Activated T-cell treated with anti-CD3 and anti-CD28 coated beads, Interleukin-2, amount 50 U/mL, for 1 hour (primary cell): ENCODE data around the gene HUNK.

ENCODE experiments used
- DNase-seq: peaks from one replicate; pipeline ENCODE4 v3.0.0-alpha.2; 2020

Gene HUNK

DNA sequence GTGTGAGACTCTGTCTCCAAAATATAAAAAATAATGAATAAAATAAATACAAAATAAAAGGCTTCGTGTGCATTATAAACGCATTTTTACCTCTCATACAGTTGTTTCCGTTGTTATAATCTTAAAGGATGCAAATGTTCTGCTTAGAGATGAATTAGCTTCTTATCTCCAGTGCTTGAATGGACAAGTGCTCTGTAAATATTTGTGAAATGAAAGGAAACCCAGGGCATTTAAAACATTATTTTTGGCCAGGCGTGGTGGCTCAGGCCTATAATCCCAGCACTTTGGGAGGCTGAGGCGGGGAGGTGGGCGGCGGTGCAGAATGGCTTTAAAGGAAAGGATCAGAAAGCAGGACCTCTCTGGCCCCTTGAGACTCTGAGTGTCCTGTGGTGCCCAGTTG is 94.5 kb downstream of the HUNK start:
- DNase-seq, result no peak

DNA sequence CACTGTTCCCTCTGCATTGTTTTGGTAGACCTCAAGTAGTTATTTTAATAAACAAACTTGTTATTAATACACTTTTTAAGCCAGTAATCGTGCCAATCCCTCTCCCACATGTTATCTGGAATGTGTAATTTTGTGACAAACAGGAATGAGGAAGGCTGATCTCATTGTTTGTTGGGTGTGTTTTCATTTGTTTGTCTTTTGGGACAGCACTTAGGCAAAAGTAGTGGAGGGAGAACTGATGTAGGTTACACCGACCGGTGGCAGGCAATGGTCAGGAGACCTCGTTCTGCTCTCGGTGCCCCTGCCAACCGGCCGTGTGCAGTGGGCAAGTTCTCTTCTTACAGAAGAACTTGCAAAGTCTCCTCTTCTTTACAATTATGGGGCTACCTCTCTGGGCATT is 99.8 kb downstream of the HUNK start:
- no peak for DNase-seq

DNA sequence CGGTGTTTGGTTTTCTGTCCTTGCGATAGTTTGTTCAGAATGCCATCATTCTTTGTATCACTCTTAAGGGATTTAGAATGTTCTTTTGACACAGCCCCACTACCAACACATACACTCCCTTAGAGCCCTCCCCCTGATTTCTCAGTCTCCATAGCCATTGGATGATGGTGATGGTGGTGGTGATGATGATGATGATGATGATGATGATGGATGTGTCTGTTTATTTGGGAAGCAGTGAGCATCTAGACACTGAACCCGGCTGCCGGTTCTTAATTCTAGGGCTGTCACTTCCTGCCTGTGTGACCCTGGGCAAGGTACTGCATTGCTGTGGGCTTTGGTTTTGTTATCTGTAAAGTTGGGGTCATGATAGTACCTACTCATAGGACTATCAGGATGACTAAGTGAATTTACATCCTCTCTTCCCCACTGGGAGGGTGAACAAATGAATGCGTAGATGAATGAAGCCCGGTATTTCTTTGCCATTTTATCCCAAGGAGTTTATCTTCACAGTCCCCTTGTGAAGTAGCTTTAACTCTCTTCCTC is 100.7 kb downstream of the HUNK start:
- no peak for DNase-seq

DNA sequence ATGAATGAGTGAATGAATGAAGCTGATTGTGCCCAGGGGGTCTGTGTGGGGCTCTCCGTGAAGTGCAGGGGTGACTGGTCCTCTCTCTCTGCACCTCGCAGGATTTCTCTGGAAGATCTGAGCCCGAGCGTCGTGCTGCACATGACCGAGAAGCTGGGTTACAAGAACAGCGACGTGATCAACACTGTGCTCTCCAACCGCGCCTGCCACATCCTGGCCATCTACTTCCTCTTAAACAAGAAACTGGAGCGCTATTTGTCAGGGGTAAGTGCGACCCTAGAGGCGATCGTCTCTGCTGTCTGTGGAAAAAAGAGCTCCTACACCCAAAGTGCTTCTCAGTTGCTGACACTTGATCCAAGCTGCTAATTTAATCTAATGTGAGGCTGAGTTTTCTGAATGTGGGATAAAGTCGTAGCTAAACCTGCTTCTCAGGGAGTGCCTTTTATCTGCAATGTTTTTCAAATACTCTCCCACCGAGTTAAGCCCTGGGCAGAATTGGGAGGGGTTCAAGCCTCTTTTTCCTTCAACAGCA is 101.7 kb downstream of the HUNK start:
- DNase-seq, result no peak

DNA sequence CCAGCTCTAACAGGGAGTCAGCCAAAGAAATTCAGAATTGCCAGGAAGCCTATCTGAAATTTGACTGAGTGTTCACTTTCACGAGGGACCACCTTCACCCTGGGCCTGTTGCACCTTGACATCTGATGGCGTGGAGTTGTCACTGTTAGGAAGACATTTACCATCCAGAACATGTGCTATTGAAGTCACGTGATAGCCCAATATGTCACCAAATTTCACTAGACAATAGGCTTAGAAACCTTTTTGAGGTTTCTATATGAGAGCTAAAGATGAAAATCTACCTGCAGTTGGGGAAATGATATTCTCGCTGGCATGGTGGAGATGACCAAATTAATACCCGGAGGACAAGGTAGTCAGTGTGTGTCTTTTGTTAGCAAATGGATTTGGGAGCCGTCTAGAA is 102.7 kb downstream of the HUNK start:
- no peak for DNase-seq

DNA sequence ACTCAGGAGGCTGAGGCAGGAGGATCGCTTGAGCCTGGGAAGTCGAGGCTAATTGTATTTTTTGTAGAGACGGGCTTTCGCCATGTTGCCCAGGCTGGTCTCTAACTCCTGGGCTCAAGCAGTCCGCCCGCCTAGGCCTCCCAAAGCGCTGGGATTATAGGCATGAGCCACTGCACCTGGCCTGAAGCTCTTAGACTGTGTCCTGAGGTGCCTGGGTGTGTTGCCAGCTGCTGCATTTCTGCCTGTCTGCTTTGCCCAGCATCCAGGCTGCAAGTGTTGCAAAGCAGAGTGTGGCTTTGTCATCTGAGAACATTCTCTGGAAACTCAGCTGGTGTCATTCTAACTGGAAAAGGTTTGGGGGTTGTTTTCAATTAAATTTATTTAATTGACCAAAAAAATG is 105.0 kb downstream of the HUNK start:
- no peak for DNase-seq

DNA sequence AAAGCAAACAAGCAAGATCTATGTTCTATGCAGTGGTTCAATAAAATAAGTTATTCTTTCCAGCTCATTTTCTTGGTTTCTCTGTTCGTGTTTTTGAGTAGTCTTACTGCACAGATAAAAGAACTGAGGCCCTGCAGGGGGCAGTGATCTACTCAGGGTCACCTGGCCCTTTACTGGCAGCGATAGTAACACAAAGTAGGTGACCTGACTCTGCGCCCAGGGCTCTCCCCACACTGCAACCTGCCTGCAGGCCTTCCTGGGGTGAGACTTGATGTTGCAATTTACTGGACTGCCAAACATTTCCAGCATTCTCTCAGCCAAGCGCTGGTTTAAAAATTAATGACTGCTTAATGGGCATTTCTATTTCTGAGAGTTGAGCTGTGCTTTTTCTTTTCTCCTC is 110.3 kb downstream of the HUNK start:
- DNase-seq, result no peak

DNA sequence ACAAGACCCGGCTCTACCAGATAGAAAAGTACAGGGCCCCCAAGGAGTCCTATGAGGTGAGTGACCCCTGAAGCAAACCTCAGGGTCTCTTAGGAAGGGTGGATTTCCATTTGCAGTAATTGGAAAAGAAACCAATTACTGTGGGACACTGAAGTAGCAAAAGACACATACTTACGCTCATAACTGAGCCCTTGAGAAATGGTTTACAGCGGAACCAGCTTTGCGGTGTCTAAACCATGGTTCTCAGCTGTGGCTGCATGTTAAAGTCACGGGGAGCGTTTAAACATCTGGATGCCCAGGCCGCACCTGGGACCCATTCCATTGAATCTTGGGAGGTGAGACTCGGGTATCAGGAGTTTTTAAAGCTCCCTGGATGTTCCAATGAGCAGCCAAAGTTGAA is 110.7 kb downstream of the HUNK start:
- DNase-seq, result no peak

DNA sequence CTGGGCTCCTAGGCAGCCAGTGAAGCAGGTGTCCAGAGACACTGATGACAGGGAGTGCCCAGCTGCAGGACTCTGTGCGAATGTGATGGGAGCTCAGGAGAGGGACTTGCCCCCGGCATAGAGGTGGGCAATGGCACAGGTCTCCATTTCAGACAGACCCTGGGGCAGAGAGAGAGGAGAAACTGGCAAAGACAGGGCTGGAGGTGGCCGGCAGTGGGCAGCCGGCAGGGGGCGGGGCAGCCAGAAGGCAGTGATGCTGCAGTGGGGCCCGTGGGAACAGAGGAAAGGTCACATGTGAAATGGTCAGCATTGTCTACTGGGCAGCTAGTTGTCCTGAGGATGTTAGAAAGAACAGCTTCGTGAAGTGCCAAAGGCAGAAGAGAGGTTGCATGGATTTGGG is 112.6 kb downstream of the HUNK start:
- DNase-seq, result no peak

DNA sequence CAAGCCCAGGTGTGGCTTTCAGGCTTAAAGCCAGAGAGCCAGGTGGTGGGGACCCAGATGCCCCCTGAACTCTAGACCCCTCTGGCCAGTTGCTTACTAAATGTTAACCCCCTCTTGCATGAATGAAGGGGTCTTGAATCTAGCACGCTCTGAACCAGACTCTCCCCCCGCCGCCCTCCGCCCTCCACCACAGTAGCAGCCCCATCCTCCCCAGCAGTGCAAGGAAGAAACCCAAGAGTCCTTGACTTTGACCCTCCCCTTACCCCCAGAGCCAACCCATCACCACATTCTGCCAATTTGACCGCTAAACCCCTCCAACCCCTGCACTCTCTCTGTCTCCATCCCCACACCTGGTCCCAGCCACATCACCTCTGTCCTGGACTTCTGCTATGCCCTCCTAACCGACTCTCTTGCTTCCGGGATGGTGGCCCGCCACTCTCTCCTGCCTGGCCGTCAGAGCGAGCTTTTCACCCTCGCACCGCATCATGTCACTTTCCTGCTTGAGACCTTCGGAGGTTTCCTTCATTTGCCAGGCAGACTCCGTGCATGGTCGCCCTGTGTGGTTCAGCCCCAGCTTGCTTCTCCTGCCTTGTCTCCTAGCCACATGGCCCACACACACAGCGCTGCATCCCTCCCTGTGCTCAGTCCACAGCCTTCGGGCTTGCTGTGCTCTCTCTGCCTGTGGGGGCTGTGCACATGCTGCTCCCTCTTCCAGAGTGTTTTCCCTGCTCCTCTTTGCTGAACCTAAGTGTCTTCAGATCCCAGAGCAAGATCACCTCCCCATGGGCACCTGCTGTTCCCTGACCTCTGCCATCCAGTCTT is 113.4 kb downstream of the HUNK start:
- no peak for DNase-seq

DNA sequence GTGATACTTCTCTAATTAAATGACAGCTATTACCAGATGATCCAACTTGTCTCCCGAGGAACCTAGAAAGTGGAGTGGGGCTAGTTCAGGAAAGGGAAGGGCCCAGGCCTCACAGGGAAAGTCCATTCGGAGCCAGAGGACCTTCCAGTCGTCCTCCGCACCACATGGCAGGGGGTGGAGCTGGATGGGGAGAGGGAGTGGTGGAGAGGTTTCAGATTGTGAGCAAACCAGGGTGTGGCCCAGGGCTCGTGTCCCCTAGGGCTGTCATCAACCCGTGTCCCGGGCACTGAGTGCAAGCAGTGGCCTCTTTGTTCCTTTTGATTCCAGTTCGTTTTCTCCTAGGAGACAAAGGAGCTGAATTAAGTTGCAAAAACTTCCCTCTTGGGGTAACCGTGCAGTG is 114.9 kb downstream of the HUNK start:
- DNase-seq, result no peak

DNA sequence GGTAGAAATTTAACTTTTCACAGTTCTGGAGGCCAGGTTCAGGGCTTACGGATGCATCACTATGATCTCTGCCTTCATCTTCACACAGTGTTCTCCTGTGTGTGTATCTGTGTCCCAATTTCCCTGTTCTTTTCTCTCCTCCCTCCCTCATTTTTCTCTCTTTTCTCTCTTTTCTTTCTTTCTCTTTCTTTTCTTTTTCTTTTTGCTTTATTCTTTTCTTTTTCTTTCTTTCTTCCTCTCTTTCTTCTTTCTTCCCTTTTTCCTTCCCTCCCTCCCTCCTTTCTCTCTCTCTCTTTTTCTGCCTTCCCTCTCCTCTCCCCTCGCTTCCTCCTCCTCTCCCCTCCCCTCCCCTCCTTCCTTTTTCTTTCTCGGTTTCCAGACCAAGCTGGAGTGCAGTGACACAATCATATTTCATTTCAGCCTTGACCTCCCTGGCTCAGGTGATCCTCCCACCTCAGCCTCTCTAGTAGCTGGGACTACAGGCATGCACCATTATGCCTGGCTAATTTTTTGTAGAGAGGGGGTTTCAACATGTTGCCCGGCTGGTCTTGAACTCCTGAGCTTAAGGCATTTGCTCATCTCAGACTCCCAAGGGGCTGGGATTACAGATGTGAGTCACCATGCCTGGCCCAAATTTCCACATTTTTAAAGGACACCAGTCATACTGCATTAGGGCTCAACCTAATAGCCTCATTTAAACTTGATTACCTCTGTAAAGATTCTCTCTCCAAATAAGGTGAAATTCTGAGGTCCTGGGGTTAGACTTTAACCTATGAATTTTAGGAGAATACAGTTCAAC is 115.9 kb downstream of the HUNK start:
- DNase-seq, result no peak

DNA sequence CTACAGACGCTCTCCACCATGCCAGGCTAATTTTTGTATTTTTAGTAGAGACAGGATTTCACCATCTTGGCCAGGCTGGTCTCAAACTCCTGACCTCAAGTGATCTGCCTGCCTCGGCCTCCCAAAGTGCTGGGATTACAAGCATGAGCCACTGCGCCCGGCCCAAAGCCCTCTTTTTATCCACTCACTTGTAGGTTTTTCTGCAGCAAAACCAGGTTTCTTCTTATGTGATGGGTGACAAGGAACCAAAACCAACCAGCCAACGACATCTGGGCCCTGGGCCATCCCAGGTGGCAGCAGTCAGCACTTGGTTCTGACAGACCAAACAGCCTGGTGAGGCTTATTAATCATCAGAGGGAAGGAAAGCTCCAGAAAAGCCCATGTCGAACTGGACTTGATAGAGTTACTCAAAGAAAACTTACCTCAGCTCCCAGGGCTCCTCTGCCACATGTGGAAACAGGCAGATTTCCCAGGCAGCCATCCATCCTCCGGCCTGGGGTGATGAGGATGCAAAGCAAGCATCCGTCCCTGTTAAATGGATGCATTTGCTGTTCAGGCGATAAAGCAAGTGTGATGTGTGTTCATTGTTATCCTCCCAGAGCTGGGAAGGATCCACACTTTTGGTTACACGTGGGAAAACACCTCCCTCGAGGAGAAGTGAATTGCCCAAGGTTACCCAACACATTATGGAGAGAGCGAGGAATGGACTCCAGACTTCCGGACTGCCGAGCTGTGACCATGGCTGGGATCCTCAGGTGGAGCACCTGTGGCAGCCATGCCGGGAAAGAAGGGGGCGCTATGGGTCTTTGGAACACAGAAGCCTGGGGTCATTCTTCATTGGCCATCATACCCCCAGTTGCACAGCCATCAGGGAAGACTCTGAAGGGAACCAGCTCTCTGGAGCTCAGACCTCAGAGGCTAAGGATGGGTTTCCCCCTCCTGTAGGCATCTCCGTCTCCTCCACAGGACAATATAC is 118.8 kb downstream of the HUNK start:
- DNase-seq, result no peak

DNA sequence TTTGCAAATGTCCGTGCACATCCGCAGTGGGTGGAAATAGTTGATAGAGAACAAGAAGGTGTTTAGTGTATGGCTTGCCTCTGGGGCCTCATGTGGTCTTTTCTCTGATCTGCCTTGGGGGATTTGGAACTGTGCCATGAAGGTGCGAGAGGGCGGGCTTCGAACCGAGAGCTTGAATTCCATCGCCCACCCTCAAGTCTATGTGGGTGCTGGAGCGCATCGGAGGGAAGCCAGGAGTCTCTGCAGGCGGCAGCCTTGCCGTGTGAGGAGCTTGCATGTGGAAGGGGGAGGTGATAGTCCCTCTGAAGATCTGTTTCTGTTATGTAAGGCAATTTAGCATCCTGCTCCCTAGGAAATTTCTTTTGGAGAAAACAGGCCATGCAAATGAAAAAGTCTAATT is 119.6 kb downstream of the HUNK start:
- DNase-seq, result no peak

DNA sequence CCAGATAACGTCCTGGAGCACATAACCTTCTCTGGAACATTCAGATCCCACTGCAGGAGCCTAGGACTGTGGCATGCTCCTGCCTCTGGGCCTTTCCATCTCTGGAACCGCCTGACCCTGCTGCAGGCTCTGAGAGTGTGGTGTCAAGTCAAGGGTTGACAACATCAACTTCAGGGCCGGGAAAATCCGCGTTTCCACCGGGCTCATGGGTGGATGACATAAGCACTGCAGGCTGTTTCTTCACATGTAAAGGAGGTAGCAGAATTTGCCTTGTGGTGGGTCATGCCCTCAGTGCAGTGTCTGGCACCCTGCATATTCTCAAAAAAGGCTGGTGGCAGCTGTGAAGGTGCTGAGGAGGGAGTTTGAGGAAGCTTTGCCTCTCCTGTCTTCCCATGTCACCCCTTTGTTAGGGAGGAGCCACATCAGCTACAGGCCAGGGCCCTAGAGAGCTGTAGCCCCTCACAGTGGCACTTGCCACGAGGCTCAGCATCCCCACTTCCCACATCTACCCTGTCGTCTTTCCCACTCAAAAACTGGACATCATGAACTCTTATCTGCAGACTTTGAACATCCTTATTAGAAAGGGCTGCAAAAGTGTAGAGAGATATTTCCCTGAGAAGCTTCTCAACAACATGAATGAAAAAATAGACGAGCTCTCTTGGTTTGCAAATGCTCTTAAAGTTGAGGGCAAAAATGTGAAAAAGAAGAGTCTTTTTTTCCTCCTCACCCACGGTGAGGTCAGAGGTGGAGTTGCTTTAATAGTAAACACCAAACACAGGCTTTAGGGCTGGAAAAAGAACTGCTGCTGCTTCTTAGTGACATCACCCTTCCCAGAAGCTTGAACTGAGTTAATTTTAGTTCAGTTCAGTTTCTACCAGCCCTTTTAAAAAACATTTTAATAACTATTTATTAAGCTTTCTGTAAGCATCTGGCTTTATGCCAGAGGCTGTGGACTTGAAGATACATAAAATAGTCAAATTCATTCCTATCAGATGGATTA is 121.3 kb downstream of the HUNK start:
- no peak for DNase-seq

DNA sequence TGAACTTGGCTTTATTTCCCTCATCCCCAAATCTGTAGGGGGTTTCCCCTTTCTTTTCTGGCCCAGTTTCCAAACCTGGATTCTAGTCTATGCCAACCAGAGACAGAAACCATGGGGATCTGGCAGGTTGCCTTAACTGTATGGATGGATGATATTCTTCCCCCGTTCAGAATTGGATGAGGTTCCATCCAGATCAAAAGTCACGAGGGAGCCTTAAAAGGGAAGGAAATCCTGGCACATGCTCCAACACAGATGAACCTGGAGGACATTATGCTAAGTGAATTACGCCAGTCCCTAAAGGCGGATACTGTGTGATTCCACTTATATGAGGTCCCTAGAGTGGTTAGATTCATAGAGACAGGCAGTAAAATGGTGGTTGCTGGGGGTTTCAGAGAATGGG is 124.4 kb downstream of the HUNK start:
- DNase-seq, result no peak

DNA sequence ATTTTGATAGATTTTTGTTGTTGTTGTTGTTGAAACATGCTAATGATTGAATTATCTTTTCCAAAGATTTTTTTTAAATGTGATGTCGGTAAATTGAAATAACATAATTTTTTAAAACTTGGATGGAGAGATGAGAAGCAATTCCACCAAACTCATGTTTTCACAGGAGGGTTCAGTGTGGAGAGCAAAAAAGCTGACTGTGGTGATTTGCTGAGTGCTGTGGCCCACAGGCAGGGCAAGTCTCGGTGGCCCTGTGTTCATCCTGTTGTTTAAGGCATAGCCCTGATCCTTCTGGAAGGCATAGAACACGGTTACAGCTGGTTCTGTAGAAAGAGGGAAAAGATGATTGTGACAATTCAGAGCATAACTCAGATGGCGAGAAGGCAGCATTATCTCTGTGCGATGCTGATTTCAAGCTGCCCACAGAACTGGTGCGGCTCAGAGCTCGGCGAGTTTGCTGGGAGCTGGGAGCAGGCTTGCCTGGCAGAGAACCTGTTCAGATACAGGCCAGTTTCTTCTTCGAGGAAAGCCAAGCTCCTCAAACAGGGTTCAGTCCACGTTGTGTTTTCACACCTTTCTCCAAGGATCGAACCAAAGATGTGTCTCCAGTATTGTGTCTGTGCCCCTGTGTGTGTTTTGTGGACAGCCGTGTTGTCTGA is 127.1 kb downstream of the HUNK start:
- no peak for DNase-seq

DNA sequence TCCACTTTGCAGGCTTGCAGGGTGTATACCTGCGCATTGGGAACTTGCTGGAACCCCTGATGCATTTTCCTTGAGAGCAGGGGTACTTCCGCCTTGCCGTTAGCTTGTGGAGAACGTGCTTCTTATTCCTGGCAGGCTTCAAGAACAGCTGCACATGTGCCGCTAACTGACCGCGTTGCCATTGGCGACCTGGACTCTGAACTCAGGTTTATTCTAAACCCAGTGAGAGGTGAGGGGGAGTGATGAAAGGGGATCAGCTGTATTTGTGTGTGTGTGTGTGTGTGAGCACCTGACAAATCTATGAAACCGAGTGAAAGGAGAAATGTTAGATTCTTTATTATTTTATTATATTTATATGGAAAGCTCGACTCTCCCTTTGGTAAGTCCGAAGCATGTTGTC is 128.6 kb downstream of the HUNK start:
- no peak for DNase-seq

DNA sequence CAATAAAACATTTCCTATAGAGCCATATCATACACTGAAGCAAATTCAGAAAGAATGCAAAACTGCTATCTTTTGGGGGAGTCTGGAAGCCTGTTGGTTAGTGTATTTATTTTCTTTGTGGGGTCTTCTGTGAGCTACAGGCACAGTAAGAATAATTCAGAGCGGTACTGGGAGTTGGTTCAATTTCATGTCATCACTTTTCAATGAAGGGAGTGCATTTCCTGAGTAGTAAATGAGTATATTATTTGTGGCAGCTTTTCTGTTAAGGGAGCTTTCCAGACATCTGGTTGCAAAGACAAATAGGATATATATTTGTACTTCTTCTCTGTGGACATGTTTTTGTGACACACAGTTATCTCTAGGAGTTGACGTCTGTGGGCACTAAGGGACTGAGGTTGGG is 130.6 kb downstream of the HUNK start:
- DNase-seq, result no peak

DNA sequence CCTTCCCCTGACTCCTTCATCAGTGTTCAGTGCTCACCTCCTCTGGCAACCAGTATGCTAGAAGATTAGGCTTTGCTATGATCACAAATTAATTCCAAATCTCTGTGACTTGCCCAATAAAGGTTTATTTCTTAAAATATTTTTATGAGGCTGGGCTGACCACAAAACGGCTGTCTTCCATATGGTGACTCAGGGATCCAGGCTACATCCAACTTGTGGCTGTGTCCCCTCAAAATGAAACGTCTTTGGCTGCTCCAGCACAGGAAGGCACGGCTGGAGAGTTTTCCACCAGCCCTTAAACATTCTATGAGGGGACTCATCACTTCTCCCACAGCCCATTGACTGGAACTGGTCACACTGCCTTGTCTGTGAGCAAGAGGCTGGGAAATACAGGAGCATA is 131.5 kb downstream of the HUNK start:
- DNase-seq, result no peak

DNA sequence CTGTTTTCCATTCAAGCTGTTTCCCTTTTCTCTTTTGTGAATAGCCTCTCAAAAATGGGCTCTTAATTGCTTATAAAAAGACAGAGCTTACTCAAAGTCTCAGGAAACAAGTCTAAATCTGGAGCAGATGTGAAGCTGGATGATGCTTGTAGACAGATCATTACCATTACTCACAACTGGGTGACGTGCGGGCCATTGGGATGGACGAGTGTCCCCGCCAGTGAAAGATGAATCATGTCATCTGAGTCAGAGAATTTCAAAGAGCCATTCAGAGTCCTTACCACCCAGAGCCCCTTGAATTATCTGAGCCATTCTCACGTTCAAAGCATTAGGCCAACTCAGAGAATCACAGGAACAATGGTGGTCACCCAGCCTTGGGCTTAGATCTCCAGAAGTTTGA is 134.6 kb downstream of the HUNK start:
- DNase-seq, result no peak
